RWPE2 (cell line): Measurements from ENCODE around the gene HUNK.

Source experiments
- ATAC-seq: fragments of 200-7000 bp; cut with Tn5 transposase; 3 replicates; pipeline ENCODE4 v1.9.1; 2021; ENCODE audit warnings: low read depth
- DNase-seq: peaks from one replicate; pipeline ENCODE4 v3.0.0-alpha.2; 2020; ENCODE audit warnings: low spot score
- H3K27ac ChIP-seq: fragments of 450-650 bp; 2 replicates; pipeline ENCODE4 v1.5.1; 2017; ENCODE audit warnings: mild to moderate bottlenecking; ENCODE audit not compliant: poor library complexity, severe bottlenecking
- H3K27me3 ChIP-seq: fragments of 250-450 bp; sonication (Bioruptor Pico); 2 replicates; pipeline ENCODE4 v1.5.1; 2021; ENCODE audit warnings: mild to moderate bottlenecking, moderate library complexity; ENCODE audit not compliant: insufficient read depth, poor library complexity, severe bottlenecking
- H3K36me3 ChIP-seq: fragments of 250-450 bp; sonication (Bioruptor Pico); 2 replicates; pipeline ENCODE4 v1.5.1; 2020; ENCODE audit warnings: low read depth, mild to moderate bottlenecking, moderate library complexity
- H3K4me1 ChIP-seq: fragments of 250-450 bp; sonication (Bioruptor Pico); 2 replicates; pipeline ENCODE4 v1.5.1; 2021; ENCODE audit warnings: mild to moderate bottlenecking, moderate library complexity; ENCODE audit not compliant: insufficient read depth, poor library complexity, severe bottlenecking
- H3K4me3 ChIP-seq: fragments of 250-450 bp; sonication (Bioruptor Pico); 2 replicates; pipeline ENCODE4 v1.5.1; 2021; ENCODE audit warnings: mild to moderate bottlenecking, moderate library complexity; ENCODE audit not compliant: severe bottlenecking
- H3K9me3 ChIP-seq: fragments of 250-450 bp; sonication (Bioruptor Pico); 2 replicates; pipeline ENCODE4 v1.5.1; 2021; ENCODE audit warnings: mild to moderate bottlenecking, moderate library complexity; ENCODE audit not compliant: severe bottlenecking
- TF ChIP-seq, protein P1 (sequence below): fragments of 450-650 bp; IDR thresholded peaks from one replicate; pipeline ENCODE4 v1.5.1; 2017; ENCODE audit warnings: mild to moderate bottlenecking, moderate library complexity; ENCODE audit not compliant: poor library complexity, severe bottlenecking

Gene HUNK

GRCh38 chr21:31846690-31847089, 26.1 kb upstream of the HUNK start:
- ATAC-seq: no peak
- no peaks in the 10 kb centered on the region for H3K4me1 ChIP-seq

GRCh38 chr21:31847761-31848160, 25.1 kb upstream of the HUNK start:
- Histone ChIP-seq H3K36me3 (no peaks in the 10 kb centered on the region), H3K9me3 (no peaks in the 10 kb centered on the region), H3K4me3 (no peak overlapping the region), H3K4me1 (no peaks in the 10 kb centered on the region), H3K27ac (no peak overlapping the region), H3K27me3 (no peaks in the 10 kb centered on the region)
- TF ChIP-seq, protein P1, sequence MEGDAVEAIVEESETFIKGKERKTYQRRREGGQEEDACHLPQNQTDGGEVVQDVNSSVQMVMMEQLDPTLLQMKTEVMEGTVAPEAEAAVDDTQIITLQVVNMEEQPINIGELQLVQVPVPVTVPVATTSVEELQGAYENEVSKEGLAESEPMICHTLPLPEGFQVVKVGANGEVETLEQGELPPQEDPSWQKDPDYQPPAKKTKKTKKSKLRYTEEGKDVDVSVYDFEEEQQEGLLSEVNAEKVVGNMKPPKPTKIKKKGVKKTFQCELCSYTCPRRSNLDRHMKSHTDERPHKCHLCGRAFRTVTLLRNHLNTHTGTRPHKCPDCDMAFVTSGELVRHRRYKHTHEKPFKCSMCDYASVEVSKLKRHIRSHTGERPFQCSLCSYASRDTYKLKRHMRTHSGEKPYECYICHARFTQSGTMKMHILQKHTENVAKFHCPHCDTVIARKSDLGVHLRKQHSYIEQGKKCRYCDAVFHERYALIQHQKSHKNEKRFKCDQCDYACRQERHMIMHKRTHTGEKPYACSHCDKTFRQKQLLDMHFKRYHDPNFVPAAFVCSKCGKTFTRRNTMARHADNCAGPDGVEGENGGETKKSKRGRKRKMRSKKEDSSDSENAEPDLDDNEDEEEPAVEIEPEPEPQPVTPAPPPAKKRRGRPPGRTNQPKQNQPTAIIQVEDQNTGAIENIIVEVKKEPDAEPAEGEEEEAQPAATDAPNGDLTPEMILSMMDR: no peak
- DNase-seq: no peak
- ATAC-seq: no peak

More at GRCh38 chr21:31846690-31847089, 26.1 kb upstream of the HUNK start:
- no peaks in the 10 kb centered on the region for H3K27me3 ChIP-seq
- no peaks in the 10 kb centered on the region for H3K36me3 ChIP-seq
- H3K27ac ChIP-seq: no peak overlapping the region
- no peaks in the 10 kb centered on the region for H3K9me3 ChIP-seq
- TF ChIP-seq, protein P1: no peak
- H3K4me3 ChIP-seq: no peak overlapping the region
- DNase-seq: no peak

DNA sequence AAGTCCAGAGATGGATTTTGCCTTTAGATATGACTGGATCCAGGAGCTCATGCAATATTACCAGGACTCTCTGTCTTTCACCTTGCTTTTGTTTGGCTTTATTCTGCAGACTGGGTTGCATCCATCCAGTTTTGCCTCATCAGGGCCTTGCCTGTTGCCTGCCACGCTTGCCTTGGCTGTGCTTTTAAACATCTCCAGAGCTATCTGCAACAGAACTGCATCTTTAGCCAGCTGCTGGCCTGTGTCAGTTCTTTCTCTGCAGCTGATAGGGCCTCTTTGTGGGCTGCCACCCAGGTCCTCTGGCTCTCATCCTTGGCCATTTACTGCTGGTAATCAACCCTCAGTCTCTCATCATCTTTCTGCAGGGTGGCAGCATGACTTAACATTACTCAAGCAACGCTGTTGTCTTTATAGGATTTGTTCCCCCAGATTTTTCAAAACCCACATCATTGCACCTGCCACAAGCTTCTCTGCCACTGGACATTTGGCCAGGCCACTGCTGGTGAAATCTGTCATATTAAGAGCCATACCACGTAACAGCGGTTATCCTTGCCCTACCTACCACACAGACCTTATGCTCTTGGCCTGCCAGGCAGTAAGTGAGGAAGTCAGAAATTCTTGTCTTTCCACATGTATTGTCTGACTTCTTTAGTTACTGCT, 24.4 kb upstream of the HUNK start:
- no peak for DNase-seq
- Histone ChIP-seq H3K9me3 (no peaks in the 10 kb centered on the region), H3K4me3 (no peak overlapping the region), H3K4me1 (no peaks in the 10 kb centered on the region), H3K27ac (no peak overlapping the region), H3K36me3 (no peaks in the 10 kb centered on the region), H3K27me3 (no peaks in the 10 kb centered on the region)
- TF ChIP-seq, protein P1: no peak
- no peak for ATAC-seq

DNA sequence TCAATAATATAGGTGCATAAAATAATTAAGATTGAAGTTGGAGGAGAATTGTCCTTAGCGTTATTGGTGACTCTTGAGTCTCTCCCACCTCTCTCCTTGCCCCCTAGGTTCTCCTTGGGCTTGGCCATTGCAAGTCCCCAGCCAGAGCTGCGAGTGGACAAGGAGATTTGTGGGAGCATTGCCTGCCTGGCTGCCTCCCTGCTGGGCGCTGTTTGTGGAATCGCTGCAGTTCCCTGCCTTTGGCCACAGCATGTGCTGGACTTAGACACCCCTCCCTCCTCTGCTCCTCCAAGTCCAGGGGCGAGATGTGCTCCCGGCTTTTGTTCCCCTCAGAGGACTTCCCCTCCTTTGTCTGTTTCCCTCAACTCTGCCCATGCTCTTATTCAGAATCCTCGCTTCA, 21.9 kb upstream of the HUNK start:
- no peak overlapping the region for H3K4me3 ChIP-seq
- no peak overlapping the region for H3K27ac ChIP-seq
- H3K27me3 ChIP-seq: no peaks in the 10 kb centered on the region
- H3K4me1 ChIP-seq: no peaks in the 10 kb centered on the region
- H3K36me3 ChIP-seq: no peaks in the 10 kb centered on the region
- TF ChIP-seq, protein P1: no peak
- H3K9me3 ChIP-seq: no peaks in the 10 kb centered on the region
- no peak for DNase-seq
- no peak for ATAC-seq

- TF ChIP-seq, protein P1: no peak
- DNase-seq: no peak
- H3K27me3 ChIP-seq: peaks cover 2% of the 10 kb centered on the region
- no peak overlapping the region for H3K27ac ChIP-seq
- peak; percentile 29; the same call in 1 of the 3 replicates for ATAC-seq
- H3K9me3 ChIP-seq: no peaks in the 10 kb centered on the region
- H3K4me1 ChIP-seq: no peaks in the 10 kb centered on the region
- H3K4me3 ChIP-seq: no peak overlapping the region
- H3K36me3 ChIP-seq: no peaks in the 10 kb centered on the region
Measured at GRCh38 chr21:31855180-31855579, 17.6 kb upstream of the HUNK start.
